GM12891 (cell line): Measurements from ENCODE around the gene HELZ.
A peak's percentile ranks its signal among the peaks of the same experiment; 100 is the strongest.
"Not testable (repeated sequence)": the region's sequence is repeated elsewhere in the genome, so short reads cannot be mapped to it uniquely, and the experiment has no call there.

Experiments used
- DNase-seq: peaks from one replicate; pipeline ENCODE4 v3.0.0; 2011; ENCODE audit warnings: low spot score; ENCODE audit not compliant: insufficient read length
- FAIRE-seq: peaks from 2 replicates; lab custom pipeline; 2011; peaks lifted over from hg19 to GRCh38; lab: Jason Lieb, UNC
- PAX5 ChIP-seq: IDR thresholded peaks from 2 replicates; pipeline ENCODE4 v1.6.1; 2011; ENCODE audit warnings: low read length, moderate library complexity, mild to moderate bottlenecking; ENCODE audit not compliant: insufficient read depth, severe bottlenecking
- POLR2A ChIP-seq: IDR thresholded peaks from 2 replicates; pipeline ENCODE4 v1.6.1; 2011; ENCODE audit warnings: low read depth, low read length, control low read depth
- POLR2AphosphoS5 ChIP-seq: IDR thresholded peaks from 2 replicates; pipeline ENCODE4 v1.6.1; 2011; ENCODE audit warnings: low read depth, low read length, control low read depth
- POU2F2 ChIP-seq: IDR thresholded peaks from 2 replicates; pipeline ENCODE4 v1.6.1; 2011; ENCODE audit warnings: low read depth, mild to moderate bottlenecking, control low read depth, low read length, moderate library complexity
- SPI1 ChIP-seq: IDR thresholded peaks from 2 replicates; pipeline ENCODE4 v1.6.1; 2011; ENCODE audit warnings: low read depth, low read length, control low read depth
- TAF1 ChIP-seq: IDR thresholded peaks from 2 replicates; pipeline ENCODE4 v1.6.1; 2011; ENCODE audit warnings: low read depth, low read length, control low read depth

HELZ gene

DNA sequence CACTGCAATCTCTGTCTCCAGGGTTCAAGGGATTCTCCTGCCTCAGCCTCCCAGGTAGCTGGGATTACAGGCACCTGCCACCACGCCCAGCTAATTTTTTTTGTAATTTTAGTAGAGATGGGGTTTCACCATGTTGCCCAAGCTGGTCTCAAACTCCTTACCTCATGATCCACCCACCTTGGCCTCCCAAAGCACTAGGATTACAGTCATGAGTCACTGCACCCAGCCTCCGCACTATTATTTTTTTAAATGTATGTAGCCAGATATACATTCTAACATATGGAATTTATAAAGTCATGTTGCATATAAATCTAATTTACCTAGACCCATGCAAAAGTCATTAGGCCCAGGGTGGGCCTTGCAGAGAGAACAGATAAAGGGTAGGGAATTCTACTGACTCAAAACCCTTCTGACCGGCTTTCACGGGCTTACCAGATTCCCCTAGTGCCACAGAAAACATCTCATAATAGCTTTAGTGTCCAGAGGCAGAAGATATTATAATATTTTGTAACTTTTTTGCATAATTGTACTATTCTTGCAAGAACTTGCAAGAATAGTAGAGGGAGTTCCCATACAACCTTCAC is 20.5 kb upstream of the HELZ start:
- DNase-seq, result no peak
- TF ChIP-seq POU2F2, result no peak
- TF ChIP-seq TAF1, result no peak
- TF ChIP-seq SPI1, result no peak
- no peak for TF ChIP-seq PAX5
- TF ChIP-seq POLR2AphosphoS5, result no peak
- no peak for TF ChIP-seq POLR2A
- no peak for FAIRE-seq

- FAIRE-seq, result no peak
- TF ChIP-seq POU2F2 (no peak), PAX5 (no peak), SPI1 (no peak), TAF1 (no peak), POLR2A (no peak), POLR2AphosphoS5 (no peak)
- no peak for DNase-seq
Observed at GRCh38 chr17:67262435-67263117, 17.6 kb upstream of the HELZ start.

- no peak for FAIRE-seq
- TF ChIP-seq SPI1, result no peak
- TF ChIP-seq PAX5, result no peak
- no peak for TF ChIP-seq POU2F2
- no peak for TF ChIP-seq POLR2A
- no peak for TF ChIP-seq POLR2AphosphoS5
- no peak for TF ChIP-seq TAF1
- no peak for DNase-seq
Observed at GRCh38 chr17:67260170-67260987, 15.4 kb upstream of the HELZ start.

- DNase-seq (no peak), FAIRE-seq (no peak)
- TF ChIP-seq POLR2AphosphoS5 (no peak), POLR2A (no peak), TAF1 (no peak), PAX5 (no peak), POU2F2 (no peak), SPI1 (no peak)
Observed at GRCh38 chr17:67258821-67259468, 13.9 kb upstream of the HELZ start.

DNA sequence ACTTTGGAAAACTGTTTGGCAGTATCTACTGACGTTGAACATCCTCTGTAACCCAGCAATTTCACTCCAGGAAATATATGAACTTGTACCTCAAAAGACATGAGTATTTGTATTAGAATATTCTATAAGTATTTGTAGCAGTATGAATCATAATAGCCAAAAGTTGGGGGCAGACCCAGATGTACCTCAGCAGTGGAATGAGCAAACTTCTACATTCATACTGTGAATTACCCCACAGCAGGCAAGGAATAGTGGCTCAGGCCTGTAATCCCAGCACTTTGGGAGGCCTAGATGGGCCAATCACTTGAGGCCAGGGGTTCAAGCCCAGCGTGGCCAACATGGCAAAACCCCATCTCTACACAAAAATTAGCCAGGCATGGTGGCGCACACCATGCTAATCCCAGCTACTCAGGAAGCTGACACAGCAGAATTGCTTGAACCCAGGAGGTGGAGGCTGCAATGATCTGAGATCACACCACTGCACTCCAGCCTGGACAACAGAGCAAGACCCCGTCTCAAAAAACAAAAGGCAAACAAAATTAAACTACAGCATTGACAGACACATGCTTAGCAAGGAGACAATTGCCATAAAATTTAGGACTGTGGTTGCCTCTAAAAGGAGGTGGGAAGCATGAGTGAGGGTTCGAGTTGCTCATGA is 11.2 kb upstream of the HELZ start:
- DNase-seq, result no peak
- no peak for TF ChIP-seq PAX5
- TF ChIP-seq POU2F2, result no peak
- no peak for TF ChIP-seq TAF1
- TF ChIP-seq POLR2A, result no peak
- no peak for TF ChIP-seq POLR2AphosphoS5
- no peak for TF ChIP-seq SPI1
- FAIRE-seq, result no peak

GRCh38 chr17:67253384-67253783 is 8.4 kb upstream of the HELZ start:
- FAIRE-seq, result no peak
- no peak for DNase-seq
- TF ChIP-seq POLR2A (no peak), TAF1 (no peak), POU2F2 (no peak), POLR2AphosphoS5 (no peak), SPI1 (no peak), PAX5 (no peak)

DNA sequence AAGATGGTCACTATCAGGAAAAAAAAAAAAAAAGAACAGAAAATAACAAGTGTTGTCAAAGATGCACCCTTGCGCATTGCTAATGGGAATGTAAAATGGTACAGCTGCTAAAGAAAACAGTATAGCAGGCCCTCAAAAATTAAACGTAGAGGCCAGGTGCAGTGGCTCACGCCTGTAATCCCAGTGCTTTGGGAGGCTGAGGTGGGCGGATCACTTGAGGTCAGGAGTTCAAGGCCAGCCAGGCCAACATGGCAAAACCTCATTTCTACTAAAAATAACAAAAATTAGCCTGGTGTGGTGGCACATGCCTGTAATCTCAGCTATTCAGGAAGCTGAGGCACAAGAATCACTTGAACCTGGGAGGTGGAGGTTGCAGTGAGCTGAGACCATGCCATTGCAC is 6.6 kb upstream of the HELZ start:
- not testable (repeated sequence) for FAIRE-seq, DNase-seq

DNA sequence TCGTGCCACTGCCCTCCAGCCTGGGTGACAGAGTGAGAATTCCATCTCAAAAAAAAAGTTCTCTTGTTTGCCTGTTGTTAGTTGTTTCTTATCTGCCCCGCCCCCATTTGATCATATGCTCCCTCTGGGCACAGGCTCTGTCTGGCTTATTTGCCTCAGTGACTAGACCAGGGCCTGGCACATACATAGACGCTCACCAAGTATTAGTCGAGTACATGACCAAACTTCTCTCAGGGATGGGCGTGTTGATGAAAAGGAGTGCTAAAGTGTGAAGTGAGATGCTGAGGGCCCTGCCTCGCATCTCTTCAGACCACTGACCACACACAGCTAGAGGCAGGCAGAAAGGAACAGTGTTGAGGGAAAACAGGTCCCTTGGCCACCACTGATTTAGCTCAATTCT is 3.3 kb upstream of the HELZ start:
- no peak for DNase-seq
- FAIRE-seq, result no peak
- TF ChIP-seq TAF1 (no peak), POU2F2 (no peak), POLR2A (no peak), SPI1 (no peak), PAX5 (no peak), POLR2AphosphoS5 (no peak)

GRCh38 chr17:67247416-67247900 is 2.5 kb upstream of the HELZ start:
- TF ChIP-seq SPI1 (no peak), POLR2AphosphoS5 (no peak), TAF1 (no peak)
- FAIRE-seq, result no peak

GRCh38 chr17:67246653-67247415 is 1.8 kb upstream of the HELZ start:
- DNase-seq, result no peak
- peak; percentile 13 for FAIRE-seq

More at GRCh38 chr17:67247416-67247900, 2.5 kb upstream of the HELZ start:
- no peak for DNase-seq

More at GRCh38 chr17:67246653-67247415, 1.8 kb upstream of the HELZ start:
- TF ChIP-seq TAF1, result no peak
- TF ChIP-seq POLR2A, result no peak
- TF ChIP-seq POLR2AphosphoS5, result no peak
- TF ChIP-seq PAX5, result peak; percentile 19
- TF ChIP-seq SPI1, result peak; percentile 55
- 0 out of 2 replicates have a peak, but pooled peaks have one; percentile 42 for TF ChIP-seq POU2F2
